GM12878 (cell line): ENCODE data around the gene CDR2.

Experiments used
- ATF7 ChIP-seq: fragments of 450-650 bp; IDR thresholded peaks from 2 replicates; pipeline ENCODE4 v1.6.1; 2016; ENCODE audit warnings: low read depth, mild to moderate bottlenecking
- GABPA ChIP-seq: IDR thresholded peaks from 2 replicates; pipeline ENCODE4 v1.6.1; 2014; ENCODE audit warnings: antibody characterized with exemption, low read depth, mild to moderate bottlenecking, inconsistent platforms
- POLR2A ChIP-seq: IDR thresholded peaks from 2 replicates; pipeline ENCODE4 v1.6.1; 2011; ENCODE audit warnings: low read depth, mild to moderate bottlenecking, low read length
- POLR2AphosphoS5 ChIP-seq: IDR thresholded peaks from 2 replicates; pipeline ENCODE4 v1.6.1; 2011; ENCODE audit warnings: mild to moderate bottlenecking, low read length, inconsistent platforms
- ZNF207 ChIP-seq: fragments of 450-650 bp; IDR thresholded peaks from 2 replicates; pipeline ENCODE4 v1.6.1; 2014; ENCODE audit warnings: antibody characterized with exemption, mild to moderate bottlenecking, borderline replicate concordance
- TF ChIP-seq, protein P1 (sequence below), 3 experiments: IDR thresholded peaks in 2 of 3; conservative IDR thresholded peaks in 1 of 3; 2 replicates each; pipeline ENCODE4 v1.5.1; 2011; ENCODE audit warnings: low read depth in 3 of 3, low read length in 3 of 3, mild to moderate bottlenecking in 3 of 3, control low read depth in 2 of 3, moderate library complexity in 2 of 3, inconsistent platforms in 1 of 3, mixed read lengths in 1 of 3; ENCODE audit not compliant: control insufficient read depth in 2 of 3, insufficient read depth in 1 of 3; ENCODE audit errors: extremely low read depth in 1 of 3
- TF ChIP-seq, protein P2 (sequence below): IDR thresholded peaks from 2 replicates; pipeline ENCODE4 v1.6.1; 2011; ENCODE audit warnings: low read depth, low read length, improper control_type of control experiment, borderline replicate concordance

GRCh38 chr16:22423716-22424115, 49.3 kb upstream of the CDR2 start:
- TF ChIP-seq ZNF207: no peak
- TF ChIP-seq, protein P1, sequence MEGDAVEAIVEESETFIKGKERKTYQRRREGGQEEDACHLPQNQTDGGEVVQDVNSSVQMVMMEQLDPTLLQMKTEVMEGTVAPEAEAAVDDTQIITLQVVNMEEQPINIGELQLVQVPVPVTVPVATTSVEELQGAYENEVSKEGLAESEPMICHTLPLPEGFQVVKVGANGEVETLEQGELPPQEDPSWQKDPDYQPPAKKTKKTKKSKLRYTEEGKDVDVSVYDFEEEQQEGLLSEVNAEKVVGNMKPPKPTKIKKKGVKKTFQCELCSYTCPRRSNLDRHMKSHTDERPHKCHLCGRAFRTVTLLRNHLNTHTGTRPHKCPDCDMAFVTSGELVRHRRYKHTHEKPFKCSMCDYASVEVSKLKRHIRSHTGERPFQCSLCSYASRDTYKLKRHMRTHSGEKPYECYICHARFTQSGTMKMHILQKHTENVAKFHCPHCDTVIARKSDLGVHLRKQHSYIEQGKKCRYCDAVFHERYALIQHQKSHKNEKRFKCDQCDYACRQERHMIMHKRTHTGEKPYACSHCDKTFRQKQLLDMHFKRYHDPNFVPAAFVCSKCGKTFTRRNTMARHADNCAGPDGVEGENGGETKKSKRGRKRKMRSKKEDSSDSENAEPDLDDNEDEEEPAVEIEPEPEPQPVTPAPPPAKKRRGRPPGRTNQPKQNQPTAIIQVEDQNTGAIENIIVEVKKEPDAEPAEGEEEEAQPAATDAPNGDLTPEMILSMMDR (IDR thresholded peaks at IDR 0.05 in 2 of 3, conservative IDR thresholded peaks at IDR 0.05 in 1 of 3; ENCODE audit: control insufficient read depth in 2 of 3, extremely low read depth in 1 of 3, insufficient read depth in 1 of 3, low read depth in 3 of 3, low read length in 3 of 3): no peak
- TF ChIP-seq, protein P2, sequence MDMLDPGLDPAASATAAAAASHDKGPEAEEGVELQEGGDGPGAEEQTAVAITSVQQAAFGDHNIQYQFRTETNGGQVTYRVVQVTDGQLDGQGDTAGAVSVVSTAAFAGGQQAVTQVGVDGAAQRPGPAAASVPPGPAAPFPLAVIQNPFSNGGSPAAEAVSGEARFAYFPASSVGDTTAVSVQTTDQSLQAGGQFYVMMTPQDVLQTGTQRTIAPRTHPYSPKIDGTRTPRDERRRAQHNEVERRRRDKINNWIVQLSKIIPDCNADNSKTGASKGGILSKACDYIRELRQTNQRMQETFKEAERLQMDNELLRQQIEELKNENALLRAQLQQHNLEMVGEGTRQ: no peak
- TF ChIP-seq POLR2A: peak; percentile 55
- no peak for TF ChIP-seq ATF7
- no peak for TF ChIP-seq GABPA
- TF ChIP-seq POLR2AphosphoS5: 0 out of 2 replicates have a peak, but pooled peaks have one; percentile 27
